HG03558 (cell line): ENCODE data around the gene GPR12.

Source experiments
- ATAC-seq: cut with Tn5 transposase; IDR thresholded peaks from one replicate; pipeline ENCODE4 v1.9.1; 2021; ENCODE audit warnings: moderate number of reproducible peaks; ENCODE audit not compliant: unreplicated experiment; ENCODE audit errors: extremely low read depth

The GPR12 gene, protein sequence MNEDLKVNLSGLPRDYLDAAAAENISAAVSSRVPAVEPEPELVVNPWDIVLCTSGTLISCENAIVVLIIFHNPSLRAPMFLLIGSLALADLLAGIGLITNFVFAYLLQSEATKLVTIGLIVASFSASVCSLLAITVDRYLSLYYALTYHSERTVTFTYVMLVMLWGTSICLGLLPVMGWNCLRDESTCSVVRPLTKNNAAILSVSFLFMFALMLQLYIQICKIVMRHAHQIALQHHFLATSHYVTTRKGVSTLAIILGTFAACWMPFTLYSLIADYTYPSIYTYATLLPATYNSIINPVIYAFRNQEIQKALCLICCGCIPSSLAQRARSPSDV

DNA sequence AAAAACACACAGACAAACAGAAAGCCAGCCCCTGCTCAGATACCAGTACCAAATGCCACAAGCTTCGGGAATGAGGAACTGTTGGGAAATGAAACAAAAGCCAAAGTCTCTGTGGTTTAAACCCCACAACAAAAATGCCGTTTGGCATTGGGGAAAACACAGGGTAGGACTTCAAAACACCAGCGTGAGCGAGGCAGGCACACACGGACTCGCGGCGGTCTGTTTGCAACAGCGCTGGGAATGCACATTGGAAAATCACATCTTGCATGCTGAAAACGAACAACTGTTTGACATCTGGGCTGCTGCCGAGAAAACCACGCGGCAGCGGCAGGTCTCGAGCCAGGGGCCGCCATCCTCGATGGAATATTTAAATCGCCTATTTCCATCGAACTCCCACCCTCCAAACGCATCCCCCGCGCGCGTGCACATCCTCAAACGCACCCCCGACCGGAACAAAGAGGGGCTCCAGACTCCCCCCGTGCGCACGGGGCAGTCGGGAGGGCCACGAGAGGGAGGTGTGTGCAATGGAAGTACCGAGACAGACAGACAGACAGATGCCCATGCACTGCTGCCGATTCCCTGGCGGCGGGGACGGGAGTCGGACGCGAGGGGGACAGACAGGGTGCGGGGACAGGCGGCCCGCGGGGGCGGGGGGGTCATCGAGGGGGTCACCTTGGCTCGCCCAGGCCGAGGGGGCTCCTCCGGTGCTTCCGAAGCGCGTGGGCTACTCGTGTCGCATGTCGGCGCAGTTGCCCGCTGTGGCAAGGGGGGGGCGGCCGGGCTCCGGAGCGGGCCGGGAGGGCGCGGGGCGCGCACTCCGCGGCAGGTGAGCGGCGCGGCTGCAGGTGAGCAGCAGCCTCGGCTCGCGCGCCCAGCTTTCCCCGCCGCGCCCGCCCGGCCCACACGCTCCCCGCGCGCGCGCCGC is at the start of gene GPR12:
Gene GPR12 (minus strand): TSS at position 880 of the 925 bp plus-strand sequence. CDS start 959 bp downstream, outside the sequence.
- ATAC-seq: no peak

DNA sequence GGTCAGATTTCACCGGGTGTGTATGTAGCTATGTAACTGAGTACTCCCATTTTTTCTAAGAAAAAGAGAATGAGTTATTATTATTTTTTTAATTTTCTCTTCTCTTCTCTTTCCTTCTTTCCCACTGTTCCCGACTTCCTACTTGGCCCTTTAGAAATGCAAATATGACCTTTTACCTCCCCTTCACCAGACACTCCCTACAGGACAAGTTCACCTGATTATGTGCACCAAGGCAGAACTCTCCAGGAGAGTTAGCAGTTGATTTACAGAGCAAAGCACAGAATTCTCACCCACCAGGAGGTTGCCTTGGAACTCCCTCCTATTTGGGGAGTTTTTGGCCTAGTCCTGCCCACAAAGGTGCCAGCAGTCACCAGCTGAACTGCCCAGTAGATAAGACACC is 49.5 kb upstream of the GPR12 start:
- ATAC-seq: no peak

DNA sequence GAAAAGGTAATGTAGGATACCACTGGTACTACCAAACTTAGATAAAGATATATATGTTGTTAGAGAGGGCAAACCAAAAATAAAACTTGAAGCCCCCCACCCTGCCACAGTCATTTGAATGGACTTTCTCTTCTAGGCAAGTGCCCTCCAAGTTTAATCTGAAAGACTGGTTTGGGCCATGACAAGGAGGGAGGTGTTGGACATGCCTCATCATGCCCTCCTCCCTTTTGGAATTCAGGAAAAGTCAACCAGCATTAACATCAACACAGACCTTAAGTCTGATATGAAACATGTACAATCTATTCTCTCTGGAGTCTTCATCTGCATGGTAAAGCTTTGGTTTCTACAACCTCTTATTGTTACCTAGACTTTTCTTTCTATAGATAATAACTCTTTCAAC is 46.3 kb upstream of the GPR12 start:
- ATAC-seq: no peak

DNA sequence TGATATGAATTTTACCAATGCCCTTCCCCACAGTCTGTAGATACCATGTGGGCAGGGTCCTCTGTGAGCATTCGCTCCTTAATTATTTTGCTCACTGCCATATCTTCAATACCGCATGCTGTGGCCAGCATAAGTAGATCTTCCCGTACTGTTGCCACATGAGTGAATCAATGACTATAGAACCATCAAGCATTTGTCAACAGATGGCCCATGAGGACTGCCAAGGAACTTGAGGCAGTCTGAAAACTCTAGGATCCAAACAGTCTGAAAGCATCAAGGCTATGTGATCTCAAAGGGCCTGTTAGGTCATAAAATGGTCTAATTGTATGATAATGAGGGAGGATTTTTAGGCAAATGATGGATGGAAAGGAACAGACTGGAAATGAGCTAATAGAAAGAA is 27.4 kb upstream of the GPR12 start:
- ATAC-seq: no peak

DNA sequence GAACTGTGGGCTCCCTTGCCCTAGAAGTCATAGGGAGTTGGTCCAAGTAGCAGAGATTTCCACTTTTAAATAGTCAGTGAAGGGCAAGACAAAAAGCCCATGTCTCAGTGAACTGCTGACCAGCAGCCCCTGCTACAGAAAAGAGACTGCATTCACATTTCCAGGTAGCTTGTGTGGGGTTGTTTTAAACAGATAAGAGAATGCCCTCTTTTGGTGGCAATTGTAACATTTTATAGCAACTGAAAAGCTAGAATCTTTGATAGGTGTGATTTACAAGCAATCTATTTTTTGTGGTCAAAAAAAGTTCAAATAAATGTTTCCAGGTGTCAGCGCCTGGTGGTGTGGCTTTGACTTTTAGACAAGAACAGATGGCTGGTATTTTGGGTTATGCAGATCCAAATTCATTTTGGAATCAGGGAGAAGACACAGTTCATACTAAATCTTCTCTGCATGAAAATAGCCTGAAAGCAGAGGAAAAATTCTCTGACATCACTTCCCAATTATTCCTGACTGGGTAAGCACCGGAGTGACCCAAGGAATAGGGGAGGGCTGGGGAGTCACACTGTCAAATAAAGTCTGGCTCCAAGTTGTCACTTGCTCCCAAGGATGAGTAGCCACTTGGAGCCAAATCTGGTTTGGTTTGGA is 26.2 kb upstream of the GPR12 start:
- ATAC-seq: no peak

DNA sequence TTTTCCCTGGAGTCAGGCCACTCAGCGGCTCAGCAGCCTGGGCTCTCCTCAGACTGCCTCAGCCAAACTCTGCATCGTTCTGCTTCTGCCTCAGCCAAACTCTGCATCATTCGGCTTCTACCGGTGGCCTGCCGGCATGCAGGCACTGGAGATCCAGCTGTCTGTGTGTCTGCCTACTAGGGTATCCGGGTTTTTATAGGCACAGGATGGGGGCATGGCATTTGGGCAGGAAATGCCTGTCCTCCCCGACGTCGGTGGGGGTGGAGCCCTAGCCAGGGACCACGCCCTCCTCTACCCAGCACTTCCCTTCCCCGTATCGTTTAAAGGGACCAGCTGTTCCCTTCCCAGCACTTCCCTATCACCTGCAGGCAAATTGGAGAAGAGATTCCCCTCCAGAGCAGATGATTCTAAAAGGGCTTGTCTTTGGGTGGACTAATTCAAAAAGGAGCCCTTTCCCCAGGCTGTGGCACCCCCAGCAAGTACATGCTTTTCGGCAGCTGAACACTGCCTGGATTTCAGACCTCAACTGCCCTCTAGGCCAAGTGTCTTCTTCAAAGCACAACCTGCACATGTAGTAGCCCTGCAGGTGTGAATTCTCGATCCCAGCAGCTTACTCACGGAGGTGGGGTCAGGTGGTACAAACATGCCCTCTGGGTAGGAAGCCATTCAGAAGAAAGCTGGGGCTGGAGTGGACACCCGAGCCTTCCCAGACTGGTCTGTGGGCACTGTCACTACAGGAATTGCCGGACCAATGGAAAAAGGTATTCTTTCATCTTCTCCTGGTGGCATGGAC is 25.4 kb upstream of the GPR12 start:
- ATAC-seq: no peak

DNA sequence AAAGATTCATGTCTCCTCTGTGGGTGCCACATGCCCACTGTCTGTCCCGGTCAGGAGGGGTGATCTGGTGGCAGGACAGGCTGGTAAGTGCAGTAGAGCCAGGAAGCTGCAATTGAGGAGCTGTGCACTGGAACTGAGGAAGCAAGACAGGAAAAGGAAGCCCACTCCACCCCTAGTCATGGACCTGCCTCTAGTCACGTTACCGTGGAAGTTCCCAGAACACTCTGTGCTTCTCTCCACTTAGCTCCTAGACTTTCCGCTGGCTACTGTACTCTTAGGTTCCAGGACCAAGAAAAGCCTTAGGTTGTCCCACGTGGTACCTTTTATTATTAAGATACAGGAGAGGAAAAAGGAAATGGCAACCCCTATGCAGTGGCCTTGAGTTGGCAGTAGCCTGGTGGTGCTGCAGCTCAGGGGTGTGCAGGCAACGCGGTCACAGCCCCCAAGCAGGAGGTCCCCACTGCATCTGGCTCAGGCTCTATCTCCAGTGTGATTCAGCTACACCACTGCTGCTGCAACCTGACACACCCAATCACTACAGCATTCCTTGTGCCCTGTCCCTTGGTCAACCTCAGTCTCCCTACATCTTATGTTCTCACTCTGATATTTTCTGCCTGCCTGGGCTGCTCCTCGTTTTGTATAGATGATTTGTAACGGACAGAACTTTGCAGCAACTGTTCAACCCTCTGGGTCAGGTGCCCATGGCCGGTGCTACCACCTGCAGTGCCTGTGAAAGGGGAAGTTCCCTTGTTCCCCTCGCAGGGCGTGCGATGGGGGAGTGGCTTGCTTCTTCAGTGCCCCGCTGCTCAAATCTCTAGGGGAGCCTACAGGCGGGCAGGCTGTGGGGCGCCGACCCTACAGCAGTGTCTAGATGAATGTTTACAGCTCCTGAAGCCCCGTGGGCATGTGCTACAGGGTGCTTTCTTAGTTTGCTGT is 24.4 kb upstream of the GPR12 start:
- ATAC-seq: no peak

DNA sequence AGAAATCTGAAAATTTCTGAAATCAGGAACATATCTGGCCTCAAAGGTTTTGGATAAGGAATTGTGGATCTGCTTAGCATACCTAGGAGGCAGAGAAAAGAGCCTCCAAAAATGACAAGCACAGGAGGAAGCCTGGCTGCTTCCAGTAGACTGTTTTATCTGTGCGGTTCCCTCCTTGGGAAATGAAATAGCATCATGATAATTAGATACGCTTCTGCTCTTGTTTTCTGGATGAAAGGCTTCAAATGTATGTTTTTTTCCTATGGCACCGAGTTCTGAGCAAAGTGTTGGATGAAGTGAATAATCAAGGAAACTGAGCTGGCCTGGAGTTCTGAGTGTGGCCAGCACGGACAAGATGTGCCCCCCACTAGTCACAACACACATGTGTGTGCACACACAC is 19.8 kb upstream of the GPR12 start:
- ATAC-seq: no peak

DNA sequence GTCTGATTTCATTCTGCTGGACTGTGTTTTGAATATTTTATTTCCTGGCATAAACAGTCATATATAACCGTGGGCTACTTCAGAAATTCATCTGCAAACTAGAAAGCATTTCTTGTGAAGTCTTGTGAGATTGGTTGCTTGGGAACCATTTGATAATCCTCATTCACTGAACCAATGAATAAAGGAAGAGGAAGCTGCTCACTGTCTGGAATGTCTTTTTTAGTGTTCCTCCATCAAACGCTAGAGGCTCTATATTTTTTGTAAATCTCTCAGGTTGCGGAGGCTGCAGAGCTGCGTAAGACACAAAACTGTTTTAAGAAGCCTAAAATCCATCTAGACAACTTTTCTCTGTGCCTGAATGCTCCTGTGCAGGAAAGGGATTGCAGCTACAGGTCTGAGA is 18.7 kb upstream of the GPR12 start:
- ATAC-seq: no peak

DNA sequence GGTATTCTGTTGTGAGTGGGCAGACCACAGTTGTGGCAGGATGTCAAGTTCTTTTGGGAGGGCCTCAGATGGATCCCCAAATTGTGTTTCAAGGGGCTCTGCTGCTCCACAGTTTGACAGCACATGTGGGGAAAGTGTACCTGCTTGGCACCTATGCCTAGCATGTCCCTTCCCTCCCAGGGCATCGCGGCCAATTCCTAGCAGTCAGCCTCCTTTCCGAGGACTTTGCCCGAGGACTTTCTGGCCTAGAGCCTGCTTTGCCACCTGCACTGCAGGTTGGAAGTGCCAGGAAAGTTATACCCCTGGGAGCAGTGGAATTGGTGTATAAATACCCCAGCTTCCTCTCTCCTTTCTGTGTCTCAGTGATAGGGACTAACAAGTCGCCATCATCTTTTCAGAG is 11.9 kb upstream of the GPR12 start:
- ATAC-seq: no peak

DNA sequence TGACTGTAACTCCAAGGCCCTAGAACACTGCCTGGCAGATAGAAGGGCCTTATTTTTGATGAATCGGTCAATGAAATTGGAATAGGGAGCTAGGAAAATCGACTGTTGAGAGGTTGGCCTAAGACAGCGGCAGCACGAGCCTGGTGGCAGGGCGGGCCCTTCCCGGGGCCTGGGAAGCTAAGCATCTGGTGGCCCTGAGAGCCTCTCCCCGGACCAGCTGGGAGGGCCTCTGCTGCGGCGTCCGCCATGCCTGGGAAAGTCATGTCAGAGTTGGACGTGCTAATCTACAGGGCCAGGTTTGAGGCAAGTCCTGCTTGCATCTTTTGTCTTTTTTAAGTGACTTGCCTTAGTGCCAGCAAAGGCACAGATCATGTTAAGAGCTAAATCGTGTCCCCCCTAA is 11.2 kb upstream of the GPR12 start:
- no peak for ATAC-seq

DNA sequence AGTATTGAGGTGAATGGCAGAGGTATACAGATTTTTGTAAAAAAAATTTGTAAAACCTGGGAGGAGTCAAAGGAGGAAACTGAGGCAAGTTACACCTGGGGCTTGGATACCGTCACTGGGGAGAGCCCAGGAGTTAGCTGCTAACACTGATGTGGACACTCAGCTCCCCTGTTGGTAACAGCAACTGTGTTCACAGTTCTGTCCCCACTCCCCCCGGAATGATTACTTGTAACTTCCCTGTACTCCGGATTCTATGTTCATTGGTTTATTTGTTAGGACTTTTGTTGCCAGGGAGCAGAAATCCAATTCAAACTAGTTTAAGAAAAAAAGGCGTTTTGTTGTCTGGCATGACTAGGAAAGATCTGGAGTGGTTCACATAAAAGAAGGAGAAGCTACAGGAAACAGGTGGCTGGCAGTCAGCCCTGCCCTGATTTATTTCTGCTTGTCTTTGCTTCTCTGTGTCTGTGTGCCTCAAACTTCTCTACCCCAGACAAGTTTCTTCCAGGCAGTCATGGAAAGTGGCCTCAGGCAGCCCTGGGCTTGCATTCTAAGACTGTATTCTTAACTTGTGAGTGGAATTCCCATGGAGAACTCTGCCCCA is 2.3 kb upstream of the GPR12 start:
- ATAC-seq: no peak

DNA sequence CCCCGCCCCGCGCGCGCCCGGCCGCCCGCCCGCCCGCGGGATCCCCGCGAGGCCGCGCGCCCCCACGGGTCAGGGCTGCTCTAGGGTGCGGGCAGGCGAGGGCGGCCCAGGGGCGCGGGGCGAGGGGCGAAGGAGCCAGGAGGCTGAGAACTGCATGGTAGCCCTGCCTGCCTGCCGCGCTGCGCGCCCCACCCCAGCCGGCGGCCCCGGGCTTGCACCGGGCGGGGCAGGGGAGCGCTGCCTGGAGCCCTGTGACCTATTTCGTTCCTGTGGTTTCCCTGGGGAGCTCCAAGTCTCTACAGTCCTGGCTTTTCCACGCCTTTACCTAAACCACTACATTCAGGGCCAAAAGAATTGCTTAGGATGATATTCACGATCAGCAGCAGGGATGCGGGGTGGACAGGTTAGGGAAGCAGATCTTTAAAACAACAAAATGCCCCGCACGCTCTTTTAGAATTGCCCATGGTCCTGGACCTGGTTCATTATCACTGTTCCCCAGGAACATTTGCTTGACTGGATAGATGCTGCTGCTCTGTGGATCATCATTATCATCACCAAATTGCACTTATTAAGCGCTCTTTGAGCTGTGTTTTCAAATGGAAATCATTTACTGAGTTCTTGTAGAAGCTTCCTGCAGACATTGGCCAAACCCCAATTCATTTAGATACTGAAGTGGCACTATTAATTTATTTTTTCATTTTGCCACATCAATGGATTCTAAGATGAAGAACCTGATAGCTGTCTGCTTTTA is 421 bp upstream of the GPR12 start:
- ATAC-seq: no peak

DNA sequence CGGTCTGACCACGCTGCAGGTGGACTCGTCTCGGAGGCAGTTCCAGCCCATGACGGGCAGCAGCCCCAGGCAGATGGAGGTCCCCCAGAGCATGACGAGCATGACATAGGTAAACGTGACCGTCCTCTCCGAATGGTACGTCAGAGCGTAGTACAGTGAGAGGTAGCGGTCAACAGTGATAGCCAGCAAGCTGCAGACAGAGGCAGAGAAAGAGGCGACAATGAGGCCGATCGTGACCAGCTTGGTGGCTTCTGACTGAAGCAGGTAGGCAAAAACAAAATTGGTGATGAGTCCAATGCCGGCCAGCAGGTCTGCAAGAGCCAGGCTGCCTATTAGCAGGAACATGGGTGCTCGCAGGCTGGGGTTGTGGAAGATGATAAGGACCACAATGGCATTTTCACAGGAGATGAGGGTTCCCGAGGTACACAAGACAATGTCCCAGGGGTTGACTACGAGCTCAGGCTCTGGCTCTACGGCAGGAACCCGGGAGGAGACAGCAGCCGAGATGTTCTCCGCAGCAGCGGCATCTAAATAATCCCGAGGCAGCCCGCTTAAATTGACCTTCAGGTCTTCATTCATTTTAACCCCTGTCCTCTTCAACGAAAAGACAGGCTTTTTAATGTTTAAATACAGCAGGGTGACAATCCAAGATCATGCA is 1.2 kb downstream of the GPR12 start:
- ATAC-seq: no peak

DNA sequence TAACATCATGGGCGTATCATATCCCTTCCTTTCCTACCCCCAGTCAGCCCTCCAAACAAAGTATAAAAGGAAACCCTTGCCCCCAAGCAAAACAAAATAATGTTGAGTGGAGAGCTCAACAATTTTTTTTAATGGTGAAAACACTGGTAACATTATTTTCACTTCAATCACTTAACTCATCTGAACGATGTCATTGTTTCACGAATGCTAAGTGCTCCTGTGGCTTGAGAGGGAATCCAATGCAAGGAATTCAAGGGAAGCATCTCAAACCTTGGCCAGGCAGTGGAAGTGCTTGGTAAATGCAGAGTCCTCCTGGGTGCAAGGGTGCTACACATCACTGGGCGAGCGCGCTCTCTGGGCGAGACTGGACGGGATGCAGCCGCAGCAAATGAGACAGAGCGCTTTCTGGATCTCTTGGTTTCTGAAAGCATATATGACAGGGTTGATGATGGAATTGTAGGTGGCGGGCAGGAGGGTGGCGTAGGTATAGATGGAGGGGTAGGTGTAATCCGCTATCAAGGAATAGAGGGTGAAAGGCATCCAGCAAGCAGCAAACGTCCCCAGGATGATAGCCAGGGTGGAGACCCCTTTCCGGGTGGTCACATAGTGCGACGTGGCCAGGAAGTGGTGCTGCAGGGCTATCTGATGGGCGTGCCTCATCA is 2.0 kb downstream of the GPR12 start:
- no peak for ATAC-seq

DNA sequence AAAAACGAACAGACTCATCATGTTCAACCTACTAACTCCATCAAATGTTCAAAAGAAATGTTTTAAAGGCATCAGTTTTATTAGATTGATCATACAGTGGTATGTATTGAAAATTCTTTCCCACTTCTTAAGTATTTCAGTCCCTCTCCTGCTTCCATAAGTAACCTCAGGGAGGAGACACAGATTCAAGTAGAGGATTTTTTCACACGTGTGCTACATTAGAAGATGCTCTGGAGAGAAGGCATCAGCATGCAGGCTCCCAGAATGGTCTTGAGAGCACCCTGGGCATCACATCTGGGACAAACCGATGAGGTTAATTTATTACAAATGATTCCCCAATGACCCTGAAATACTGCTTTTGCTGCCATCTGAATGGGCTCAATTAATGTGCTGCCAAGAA is 3.6 kb downstream of the GPR12 start:
- ATAC-seq: no peak

DNA sequence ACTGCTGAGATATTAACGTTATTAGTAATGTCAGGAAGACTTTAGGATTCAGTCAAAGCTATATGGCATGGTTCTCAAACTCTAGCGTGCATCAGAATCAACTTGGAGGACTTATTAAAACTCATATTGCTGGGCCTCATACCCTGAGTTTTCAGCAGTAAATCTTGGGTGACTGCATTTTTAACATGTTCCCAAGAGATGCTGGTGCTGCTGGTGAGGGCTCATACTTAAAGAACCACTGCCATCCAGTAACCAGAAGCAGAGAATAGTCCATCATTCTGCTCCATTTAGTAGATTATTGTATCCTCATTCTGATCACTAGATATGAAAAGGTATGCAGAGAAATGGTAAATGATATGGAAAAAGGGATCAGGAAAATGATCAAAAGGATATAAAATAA is 7.9 kb downstream of the GPR12 start:
- no peak for ATAC-seq
